ENCODE measurements around the gene COPG1. TPM values are rescaled to one million over a fixed set of nuclear protein-coding genes. Genes with fewer than 3 reads are reported as not detected.
A peak's percentile ranks its signal among the peaks of the same experiment; 100 is the strongest.

COPG1 gene
- total RNA-seq, 2 donors from 2014 or later = 139 to 143 TPM

GRCh38 chr3:129266651-129267050 is 17.2 kb downstream of the COPG1 start:
- DNase-seq (ENCODE audit: low spot score) = no peak
- intact Hi-C loops (cut with DNase I) = no loop called here

GRCh38 chr3:129268396-129268795 is 19.0 kb downstream of the COPG1 start:
- intact Hi-C loops (cut with DNase I) = no loop called here
- DNase-seq (ENCODE audit: low spot score) = no peak

- DNase-seq (ENCODE audit: low spot score) = no peak
- intact Hi-C loops (cut with DNase I) = no loop called here
Observed at GRCh38 chr3:129271674-129272073, 22.3 kb downstream of the COPG1 start.

GRCh38 chr3:129276385-129276784 is 27.0 kb downstream of the COPG1 start:
- no peak for DNase-seq (ENCODE audit: low spot score)
- intact Hi-C loops (cut with DNase I) = no loop called here

GRCh38 chr3:129277829-129278271 is 28.4 kb downstream of the COPG1 start:
- intact Hi-C loops (cut with DNase I) = loop anchor here in 1 of 2 donors (2.0 kb wide), 1 partner anchor 37 kb away; no protein-coding TSS in a partner anchor

GRCh38 chr3:129278439-129278965 is 29.1 kb downstream of the COPG1 start, which contains the start of gene HMCES:
Gene HMCES, plus strand, starts transcription at chr3:129278870. Its CDS starts 863 bp downstream, at chr3:129279733.
- DNase-seq (ENCODE audit: low spot score) = peak; percentile 98
- intact Hi-C loops (cut with DNase I) = loop anchor here in 1 of 2 donors (2.0 kb wide), 1 partner anchor 36 kb away; no protein-coding TSS in a partner anchor

More at GRCh38 chr3:129277829-129278271, 28.4 kb downstream of the COPG1 start:
- DNase-seq (ENCODE audit: low spot score) = no peak

- intact Hi-C loops (cut with DNase I) = loop anchor here in 1 of 2 donors (2.0 kb wide), 1 partner anchor 36 kb away; no protein-coding TSS in a partner anchor
- DNase-seq (ENCODE audit: low spot score) = no peak
Observed at GRCh38 chr3:129278966-129279906, 29.8 kb downstream of the COPG1 start.

GRCh38 chr3:129280183-129280582 is 30.8 kb downstream of the COPG1 start:
- DNase-seq (ENCODE audit: low spot score) = no peak
- intact Hi-C loops (cut with DNase I) = no loop called here

- intact Hi-C loops (cut with DNase I) = no loop called here
- no peak for DNase-seq (ENCODE audit: low spot score)
Observed at GRCh38 chr3:129281726-129282125, 32.3 kb downstream of the COPG1 start.

- DNase-seq (ENCODE audit: low spot score) = no peak
- intact Hi-C loops (cut with DNase I) = no loop called here
Observed at GRCh38 chr3:129282727-129283327, 33.4 kb downstream of the COPG1 start.

GRCh38 chr3:129286081-129286480 is 36.7 kb downstream of the COPG1 start:
- DNase-seq (ENCODE audit: low spot score) = no peak
- intact Hi-C loops (cut with DNase I) = no loop called here

GRCh38 chr3:129288446-129288845 is 39.0 kb downstream of the COPG1 start:
- intact Hi-C loops (cut with DNase I) = no loop called here
- no peak for DNase-seq (ENCODE audit: low spot score)

- DNase-seq (ENCODE audit: low spot score) = no peak
- intact Hi-C loops (cut with DNase I) = no loop called here
Observed at GRCh38 chr3:129289201-129289921, 40.0 kb downstream of the COPG1 start.

- intact Hi-C loops (cut with DNase I) = no loop called here
- DNase-seq (ENCODE audit: low spot score) = no peak
Observed at GRCh38 chr3:129291236-129291886, 42.0 kb downstream of the COPG1 start.

GRCh38 chr3:129295286-129295685 is 45.9 kb downstream of the COPG1 start:
- intact Hi-C loops (cut with DNase I) = no loop called here
- DNase-seq (ENCODE audit: low spot score) = no peak

- no peak for DNase-seq (ENCODE audit: low spot score)
- intact Hi-C loops (cut with DNase I) = no loop called here
Observed at GRCh38 chr3:129304146-129304961, 54.9 kb downstream of the COPG1 start.

- intact Hi-C loops (cut with DNase I) = no loop called here
- no peak for DNase-seq (ENCODE audit: low spot score)
Observed at GRCh38 chr3:129304962-129305222, 55.5 kb downstream of the COPG1 start.

- intact Hi-C loops (cut with DNase I) = no loop called here
- DNase-seq (ENCODE audit: low spot score) = peak; percentile 94
Observed at GRCh38 chr3:129305592-129306091, 56.2 kb downstream of the COPG1 start.

Data from posterior vena cava (tissue), 2 donors.